Osteocyte (in vitro differentiated cells): ENCODE data around the gene DLAT. TPM values are rescaled to one million over a fixed set of nuclear protein-coding genes. Genes with fewer than 3 reads are reported as not detected.
"Not testable (repeated sequence)": the region's sequence is repeated elsewhere in the genome, so short reads cannot be mapped to it uniquely, and the experiment has no call there.

ENCODE experiments used
- DNase-seq: peaks from one replicate; pipeline ENCODE4 v3.0.0; 2021; ENCODE audit warnings: mixed read lengths; ENCODE audit not compliant: unreplicated experiment; ENCODE audit errors: extremely low spot score
- H3K27ac Mint-ChIP-seq: one replicate; pipeline ENCODE4 v1.8.0; 2021; ENCODE audit warnings: mild to moderate bottlenecking, mixed read lengths; ENCODE audit not compliant: unreplicated experiment
- H3K27me3 Mint-ChIP-seq: one replicate; pipeline ENCODE4 v1.8.0; 2021; ENCODE audit warnings: mixed read lengths; ENCODE audit not compliant: unreplicated experiment
- H3K36me3 Mint-ChIP-seq: one replicate; pipeline ENCODE4 v1.8.0; 2021; ENCODE audit warnings: mixed read lengths; ENCODE audit not compliant: unreplicated experiment
- H3K4me1 Mint-ChIP-seq: one replicate; pipeline ENCODE4 v1.8.0; 2021; ENCODE audit warnings: mixed read lengths; ENCODE audit not compliant: unreplicated experiment
- H3K4me3 Mint-ChIP-seq: one replicate; pipeline ENCODE4 v1.8.0; 2021; ENCODE audit warnings: mild to moderate bottlenecking, moderate library complexity, mixed read lengths; ENCODE audit not compliant: unreplicated experiment
- H3K9me3 Mint-ChIP-seq: one replicate; pipeline ENCODE4 v1.8.0; 2021; ENCODE audit warnings: mixed read lengths; ENCODE audit not compliant: unreplicated experiment
- CTCF ChIP-seq: fragments of 200-600 bp; sonication (generic); IDR thresholded peaks from 2 replicates; pipeline ENCODE4 v1.5.0; 2021; ENCODE audit warnings: antibody characterized with exemption, mild to moderate bottlenecking, moderate library complexity
- total RNA-seq: library from RNA; stranded (reverse); gene quantifications from 2 replicates; pipeline ENCODE4 v1.2.1, GENCODE V29; 2021

The DLAT gene
- total RNA-seq, 1 donor from 2014 or later = 26.4 TPM

- Mint-ChIP-seq H3K36me3 (peaks cover 41% of the 10 kb centered on the region), H3K4me1 (no peaks in the 10 kb centered on the region)
Measured at GRCh38 chr11:112037527-112037926, 12.3 kb downstream of the DLAT start.

GRCh38 chr11:112042161-112042960 lies 17.2 kb downstream of the DLAT start:
- peaks cover 55% of the 10 kb centered on the region for H3K36me3 Mint-ChIP-seq
- peaks cover under 1% of the 10 kb centered on the region for H3K4me1 Mint-ChIP-seq
- H3K27me3 Mint-ChIP-seq = no peaks in the 10 kb centered on the region

More at GRCh38 chr11:112037527-112037926, 12.3 kb downstream of the DLAT start:
- no peak overlapping the region for H3K4me3 Mint-ChIP-seq
- no peak for TF ChIP-seq CTCF
- no peak overlapping the region for H3K27ac Mint-ChIP-seq
- no peak for DNase-seq
- no peaks in the 10 kb centered on the region for H3K27me3 Mint-ChIP-seq
- no peaks in the 10 kb centered on the region for H3K9me3 Mint-ChIP-seq

GRCh38 chr11:112042961-112043304 lies 17.7 kb downstream of the DLAT start:
- Mint-ChIP-seq H3K36me3 (peaks cover 55% of the 10 kb centered on the region), H3K4me1 (peaks cover 1% of the 10 kb centered on the region), H3K4me3 (no peak overlapping the region), H3K9me3 (no peaks in the 10 kb centered on the region), H3K27ac (no peak overlapping the region), H3K27me3 (no peaks in the 10 kb centered on the region)
- DNase-seq = no peak
- no peak for TF ChIP-seq CTCF

More at GRCh38 chr11:112042161-112042960, 17.2 kb downstream of the DLAT start:
- no peak for TF ChIP-seq CTCF
- DNase-seq = no peak
- Mint-ChIP-seq H3K9me3 (no peaks in the 10 kb centered on the region), H3K4me3 (no peak overlapping the region), H3K27ac (no peak overlapping the region)

GRCh38 chr11:112044961-112045360 lies 19.8 kb downstream of the DLAT start:
- Mint-ChIP-seq H3K27me3 (no peaks in the 10 kb centered on the region), H3K9me3 (no peaks in the 10 kb centered on the region), H3K36me3 (peaks cover 59% of the 10 kb centered on the region), H3K4me3 (no peak overlapping the region), H3K4me1 (peaks cover 7% of the 10 kb centered on the region), H3K27ac (no peak overlapping the region)
- TF ChIP-seq CTCF = no peak
- no peak for DNase-seq

GRCh38 chr11:112046647-112047046 lies 21.4 kb downstream of the DLAT start:
- H3K36me3 Mint-ChIP-seq = peaks cover 64% of the 10 kb centered on the region
- DNase-seq, H3K4me3 Mint-ChIP-seq, H3K27ac Mint-ChIP-seq, H3K27me3 Mint-ChIP-seq, H3K4me1 Mint-ChIP-seq, H3K9me3 Mint-ChIP-seq: not testable (repeated sequence)

- H3K4me3 Mint-ChIP-seq = not testable (repeated sequence)
- H3K36me3 Mint-ChIP-seq = peaks cover 72% of the 10 kb centered on the region
Measured at GRCh38 chr11:112048256-112048655, 23.0 kb downstream of the DLAT start.

More at GRCh38 chr11:112048256-112048655, 23.0 kb downstream of the DLAT start:
- DNase-seq, H3K9me3 Mint-ChIP-seq, H3K4me1 Mint-ChIP-seq, H3K27me3 Mint-ChIP-seq: not testable (repeated sequence)
- H3K27ac Mint-ChIP-seq = peak overlapping the region; percentile 66
